DND-41 (cell line): ENCODE data around the gene SDC4.

Source experiments
- ATAC-seq: fragments of 200-7000 bp; cut with Tn5 transposase; 3 replicates; pipeline ENCODE4 v1.9.1; 2021; ENCODE audit warnings: low read depth; ENCODE audit not compliant: insufficient read depth
- DNase-seq: peaks from one replicate; pipeline ENCODE4 v3.0.0-alpha.2; 2020
- H2AFZ ChIP-seq: 2 replicates; pipeline ENCODE4 v1.6.0; 2012; ENCODE audit warnings: low read depth, low read length
- H3K27ac ChIP-seq: 2 replicates; pipeline ENCODE4 v1.5.1; 2012; ENCODE audit warnings: low read length, inconsistent platforms
- H3K27me3 ChIP-seq: fragments of 200-600 bp; sonication (generic); 2 replicates; pipeline ENCODE4 v1.6.0; 2012; ENCODE audit warnings: low read length, mild to moderate bottlenecking, inconsistent platforms; ENCODE audit not compliant: insufficient read depth, poor library complexity
- H3K36me3 ChIP-seq: 2 replicates; pipeline ENCODE4 v1.5.1; 2012; ENCODE audit warnings: low read length, inconsistent platforms; ENCODE audit not compliant: insufficient read depth
- H3K4me1 ChIP-seq: 2 replicates; pipeline ENCODE4 v1.5.1; 2012; ENCODE audit warnings: mild to moderate bottlenecking, low read length; ENCODE audit not compliant: insufficient read depth
- H3K4me2 ChIP-seq: 2 replicates; pipeline ENCODE4 v1.6.0; 2012; ENCODE audit warnings: mild to moderate bottlenecking, moderate library complexity, low read length, inconsistent platforms; ENCODE audit not compliant: insufficient read depth
- H3K4me3 ChIP-seq, 2 experiments: fragments of 200-600 bp in 1 of 2; shearing (Covaris generic) in 1 of 2; 2 replicates each; pipeline ENCODE4 v1.5.1; 2012 to 2016; ENCODE audit warnings: inconsistent platforms in 2 of 2, low read length in 2 of 2, mild to moderate bottlenecking in 2 of 2, low read depth in 1 of 2, moderate library complexity in 1 of 2
- H3K79me2 ChIP-seq: 2 replicates; pipeline ENCODE4 v1.6.0; 2012; ENCODE audit warnings: low read length, inconsistent platforms; ENCODE audit not compliant: insufficient read depth
- H3K9ac ChIP-seq: 2 replicates; pipeline ENCODE4 v1.6.0; 2012; ENCODE audit warnings: low read depth, mild to moderate bottlenecking, inconsistent platforms, low read length, moderate library complexity
- H3K9me3 ChIP-seq: 2 replicates; pipeline ENCODE4 v1.5.1; 2012; ENCODE audit warnings: low read length, moderate library complexity, mild to moderate bottlenecking, inconsistent platforms; ENCODE audit not compliant: insufficient read depth, severe bottlenecking
- H4K20me1 ChIP-seq: 2 replicates; pipeline ENCODE4 v1.6.0; 2012; ENCODE audit warnings: low read length; ENCODE audit not compliant: insufficient read depth
- EZH2 ChIP-seq: IDR thresholded peaks from 3 replicates; pipeline ENCODE4 v1.6.1; 2012; ENCODE audit warnings: borderline replicate concordance, low read depth, mild to moderate bottlenecking, moderate library complexity, low read length, inconsistent platforms; ENCODE audit not compliant: severe bottlenecking
- TF ChIP-seq, protein P1 (sequence below): IDR thresholded peaks from 2 replicates; pipeline ENCODE4 v1.5.1; 2012; ENCODE audit warnings: borderline replicate concordance, low read length, moderate library complexity, mild to moderate bottlenecking; ENCODE audit not compliant: poor library complexity, severe bottlenecking; ENCODE audit errors: extremely low read depth

SDC4 gene

DNA sequence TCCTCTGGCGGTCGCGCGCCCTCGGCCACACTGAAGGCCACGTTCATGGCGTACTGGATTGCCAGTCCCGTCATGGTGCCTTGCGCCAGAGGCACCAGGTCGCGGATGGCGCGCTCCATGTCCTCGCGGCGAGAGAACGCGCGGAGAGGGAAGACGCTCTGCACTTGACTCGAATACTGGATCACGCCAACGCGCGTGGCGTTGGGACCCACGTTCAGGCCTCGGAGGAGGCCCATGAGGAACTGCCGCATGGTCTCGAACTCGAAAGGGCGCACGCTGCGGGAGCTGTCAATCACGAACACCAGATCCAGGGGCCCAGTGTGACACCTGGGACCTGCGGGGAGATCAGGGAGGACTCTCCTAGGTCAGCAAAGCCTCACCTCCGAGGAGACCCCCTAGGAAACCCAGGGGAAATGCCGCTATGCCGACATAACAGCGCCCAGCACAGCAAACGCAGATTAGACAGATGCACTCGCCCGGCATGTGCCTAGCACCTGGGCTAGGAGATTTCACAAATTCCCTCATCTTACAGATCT, 43.7 kb downstream of the SDC4 start:
- H3K27me3 ChIP-seq, result no peaks in the 10 kb centered on the region
- DNase-seq (no peak), ATAC-seq (no peak)
- H3K4me3 ChIP-seq, result no peak overlapping the region
- no peaks in the 10 kb centered on the region for H3K79me2 ChIP-seq
- H4K20me1 ChIP-seq, result no peaks in the 10 kb centered on the region
- no peaks in the 10 kb centered on the region for H3K9me3 ChIP-seq
- no peak overlapping the region for H2AFZ ChIP-seq
- no peaks in the 10 kb centered on the region for H3K36me3 ChIP-seq
- no peaks in the 10 kb centered on the region for H3K4me1 ChIP-seq
- TF ChIP-seq, protein P1, sequence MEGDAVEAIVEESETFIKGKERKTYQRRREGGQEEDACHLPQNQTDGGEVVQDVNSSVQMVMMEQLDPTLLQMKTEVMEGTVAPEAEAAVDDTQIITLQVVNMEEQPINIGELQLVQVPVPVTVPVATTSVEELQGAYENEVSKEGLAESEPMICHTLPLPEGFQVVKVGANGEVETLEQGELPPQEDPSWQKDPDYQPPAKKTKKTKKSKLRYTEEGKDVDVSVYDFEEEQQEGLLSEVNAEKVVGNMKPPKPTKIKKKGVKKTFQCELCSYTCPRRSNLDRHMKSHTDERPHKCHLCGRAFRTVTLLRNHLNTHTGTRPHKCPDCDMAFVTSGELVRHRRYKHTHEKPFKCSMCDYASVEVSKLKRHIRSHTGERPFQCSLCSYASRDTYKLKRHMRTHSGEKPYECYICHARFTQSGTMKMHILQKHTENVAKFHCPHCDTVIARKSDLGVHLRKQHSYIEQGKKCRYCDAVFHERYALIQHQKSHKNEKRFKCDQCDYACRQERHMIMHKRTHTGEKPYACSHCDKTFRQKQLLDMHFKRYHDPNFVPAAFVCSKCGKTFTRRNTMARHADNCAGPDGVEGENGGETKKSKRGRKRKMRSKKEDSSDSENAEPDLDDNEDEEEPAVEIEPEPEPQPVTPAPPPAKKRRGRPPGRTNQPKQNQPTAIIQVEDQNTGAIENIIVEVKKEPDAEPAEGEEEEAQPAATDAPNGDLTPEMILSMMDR, result no peak
- no peak for TF ChIP-seq EZH2
- H3K27ac ChIP-seq, result no peak overlapping the region
- no peak overlapping the region for H3K4me2 ChIP-seq
- no peak overlapping the region for H3K9ac ChIP-seq

DNA sequence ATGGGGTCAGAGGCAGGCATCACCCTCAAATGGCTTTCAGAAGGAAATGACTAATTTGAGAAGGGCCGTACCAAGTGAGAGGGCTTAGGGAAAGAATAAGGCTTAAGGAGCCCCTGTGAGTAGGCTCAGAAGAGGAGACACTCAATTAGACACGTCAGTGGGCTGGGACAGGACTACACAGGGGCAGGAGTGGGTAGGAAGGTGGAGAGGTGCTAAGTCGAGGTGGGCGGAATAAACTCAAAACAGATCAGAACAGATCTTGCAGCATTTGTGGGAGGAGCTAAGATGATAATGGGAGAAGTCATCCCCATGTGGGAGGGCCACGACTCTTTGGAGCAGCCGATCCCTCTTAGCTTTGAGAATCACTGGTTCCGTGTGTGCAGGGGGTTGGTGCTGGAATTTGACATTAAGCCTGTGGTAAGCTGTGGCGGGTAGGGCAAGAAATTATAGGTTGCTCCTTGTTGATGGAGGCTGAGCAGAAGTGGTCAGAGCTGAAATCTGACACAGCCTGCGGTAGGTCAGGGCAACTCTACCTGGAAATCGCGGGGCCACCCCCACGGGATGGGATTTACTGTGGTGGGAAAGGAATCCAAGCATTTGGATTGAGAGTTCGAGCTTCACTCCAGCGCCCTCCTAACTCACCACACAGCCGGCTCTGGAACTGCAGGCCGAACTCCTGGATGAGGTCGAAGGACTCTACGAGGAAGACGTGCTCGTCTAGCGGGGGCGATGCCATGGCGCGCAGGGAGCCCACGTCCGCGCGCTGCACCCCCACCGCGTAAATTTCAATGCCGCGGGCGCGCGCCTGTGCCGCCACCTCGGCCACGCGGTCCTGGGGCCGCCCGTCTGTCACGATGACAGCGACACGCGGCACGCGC, 44.4 kb downstream of the SDC4 start:
- no peaks in the 10 kb centered on the region for H3K36me3 ChIP-seq
- H3K9me3 ChIP-seq, result no peaks in the 10 kb centered on the region
- H3K4me2 ChIP-seq, result no peak overlapping the region
- no peaks in the 10 kb centered on the region for H4K20me1 ChIP-seq
- ATAC-seq (no peak), DNase-seq (no peak)
- H3K79me2 ChIP-seq, result no peaks in the 10 kb centered on the region
- no peak overlapping the region for H3K4me3 ChIP-seq
- no peaks in the 10 kb centered on the region for H3K4me1 ChIP-seq
- TF ChIP-seq, protein P1, result no peak
- no peak for TF ChIP-seq EZH2
- no peak overlapping the region for H3K27ac ChIP-seq
- no peaks in the 10 kb centered on the region for H3K27me3 ChIP-seq
- H3K9ac ChIP-seq, result no peak overlapping the region
- H2AFZ ChIP-seq, result no peak overlapping the region

DNA sequence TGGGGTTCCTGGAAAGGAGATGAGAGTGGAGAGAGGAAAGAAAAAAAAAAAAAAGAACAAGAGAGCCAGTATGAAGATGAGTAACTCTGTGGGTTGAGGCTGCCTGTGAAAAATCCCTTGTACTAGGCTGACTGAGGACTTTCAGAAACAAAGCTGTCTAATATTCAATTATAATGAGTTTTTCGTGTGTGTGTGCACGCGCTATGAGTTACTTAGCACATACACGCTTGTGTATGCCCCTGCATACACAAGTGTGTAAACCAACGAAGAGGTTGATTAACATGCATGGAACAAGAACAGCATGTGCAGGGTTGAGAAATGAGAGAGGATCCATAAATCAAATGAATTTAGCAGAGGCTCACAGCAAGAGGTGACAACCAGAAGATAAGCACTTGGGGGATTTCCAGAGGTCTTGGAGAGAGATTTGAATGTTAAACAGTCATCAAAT, 46.4 kb downstream of the SDC4 start:
- Histone ChIP-seq H4K20me1 (no peaks in the 10 kb centered on the region), H3K4me1 (no peaks in the 10 kb centered on the region), H3K9me3 (no peaks in the 10 kb centered on the region), H3K4me3 (no peak overlapping the region), H3K27ac (no peak overlapping the region), H3K79me2 (no peaks in the 10 kb centered on the region), H3K27me3 (no peaks in the 10 kb centered on the region), H3K9ac (no peak overlapping the region), H3K36me3 (no peaks in the 10 kb centered on the region), H2AFZ (no peak overlapping the region), H3K4me2 (no peak overlapping the region)
- TF ChIP-seq, protein P1, result no peak
- no peak for TF ChIP-seq EZH2
- ATAC-seq (no peak), DNase-seq (no peak)
